Kidney tubule cell (primary cell): ENCODE results near the gene HES7.

Source experiments
- DNase-seq: peaks from one replicate; pipeline ENCODE4 v3.0.0-alpha.2; 2018; ENCODE audit warnings: low spot score

Gene HES7

DNA sequence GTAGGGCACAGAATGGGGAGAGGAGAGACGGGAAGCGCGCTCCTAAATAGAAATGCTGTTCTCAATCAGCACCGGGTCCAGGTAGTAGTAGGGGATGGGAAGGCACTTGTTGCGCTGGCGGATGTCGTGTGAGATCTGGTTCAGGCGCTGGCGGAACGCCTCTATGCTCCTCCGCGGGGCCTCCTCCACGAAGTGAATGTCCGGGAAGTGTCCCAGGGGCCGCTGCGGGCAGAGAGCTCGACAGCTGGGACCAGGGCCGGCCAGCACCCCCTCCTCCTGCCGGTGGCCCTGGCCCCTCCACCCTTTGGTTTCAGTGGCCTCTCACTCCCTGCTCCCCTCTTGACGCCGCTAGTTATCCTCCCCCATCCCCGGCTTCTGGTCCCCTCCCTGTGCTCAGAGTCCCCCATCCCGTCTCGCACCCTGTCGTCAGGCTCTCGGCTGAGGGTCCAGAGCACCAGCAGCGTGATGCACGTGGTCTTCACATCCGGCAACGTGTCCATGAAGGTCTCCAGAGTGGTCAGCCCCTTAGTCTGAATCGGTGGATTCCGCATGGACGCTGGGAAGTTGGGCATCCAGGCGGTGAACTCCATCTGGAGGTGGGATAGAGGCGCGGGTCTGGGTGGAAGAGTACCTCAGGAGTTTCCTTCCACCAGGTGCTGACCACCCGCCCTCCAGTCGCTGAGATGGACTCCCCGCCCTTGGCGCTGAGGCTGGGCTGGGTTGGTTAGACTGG, 51.0 kb downstream of the HES7 start:
- no peak for DNase-seq

GRCh38 chr17:8072341-8072728, 51.6 kb downstream of the HES7 start:
- no peak for DNase-seq

DNA sequence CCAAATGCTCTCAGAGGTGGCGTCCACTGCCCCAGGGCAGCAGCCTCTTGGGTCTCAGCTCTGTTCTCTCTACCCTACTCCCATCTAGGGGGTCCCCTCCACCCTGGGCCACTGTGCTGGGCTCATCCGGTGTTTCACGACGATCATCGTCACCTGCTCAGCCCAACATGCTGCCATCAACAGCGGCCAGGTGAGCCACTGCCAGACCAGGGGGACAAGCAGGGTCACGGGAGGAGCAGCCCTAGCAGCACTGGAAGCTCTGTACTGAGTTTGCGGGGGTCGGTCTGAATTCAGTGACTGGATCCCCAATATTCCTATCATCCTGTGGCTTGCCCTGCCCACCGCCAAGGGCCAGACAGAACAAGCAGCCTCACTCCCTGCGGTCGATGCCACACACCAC, 52.4 kb downstream of the HES7 start:
- DNase-seq = no peak
